DOHH2 (cell line): ENCODE data around the gene KRTAP4-7.

Source experiments
- H3F3A ChIP-seq: fragments of 200-600 bp; sonication (generic), shearing (Covaris generic); 2 replicates; pipeline ENCODE4 v1.6.0; 2016; ENCODE audit warnings: antibody characterized with exemption, mild to moderate bottlenecking; ENCODE audit not compliant: control insufficient read depth, insufficient read depth
- H3K27ac ChIP-seq: fragments of 200-600 bp; sonication (generic); 2 replicates; pipeline ENCODE4 v1.5.1; 2014; ENCODE audit warnings: low read depth, mild to moderate bottlenecking, low read length, moderate library complexity
- H3K27me3 ChIP-seq: fragments of 200-600 bp; sonication (generic); 2 replicates; pipeline ENCODE4 v1.6.1; 2014; ENCODE audit warnings: mild to moderate bottlenecking, low read length, mixed read lengths; ENCODE audit not compliant: control insufficient read depth
- H3K36me3 ChIP-seq: fragments of 200-600 bp; sonication (generic); 2 replicates; pipeline ENCODE4 v1.6.1; 2014; ENCODE audit warnings: mild to moderate bottlenecking, low read length, moderate library complexity, mixed read lengths; ENCODE audit not compliant: control insufficient read depth
- H3K4me1 ChIP-seq: fragments of 200-600 bp; sonication (generic); 2 replicates; pipeline ENCODE4 v1.6.1; 2014; ENCODE audit warnings: mild to moderate bottlenecking, low read length, mixed read lengths; ENCODE audit not compliant: control insufficient read depth
- H3K4me2 ChIP-seq: fragments of 200-600 bp; sonication (generic); 2 replicates; pipeline ENCODE4 v1.6.0; 2014; ENCODE audit warnings: mild to moderate bottlenecking, low read length, moderate library complexity
- H3K4me3 ChIP-seq: fragments of 200-600 bp; sonication (generic); 2 replicates; pipeline ENCODE4 v1.5.1; 2014; ENCODE audit warnings: mild to moderate bottlenecking, low read length, mixed read lengths
- H3K79me2 ChIP-seq: fragments of 200-600 bp; sonication (generic); 2 replicates; pipeline ENCODE4 v1.6.1; 2014; ENCODE audit warnings: mild to moderate bottlenecking, low read length, mixed read lengths; ENCODE audit not compliant: control insufficient read depth
- H3K9me2 ChIP-seq: fragments of 200-600 bp; sonication (generic); replicated peaks from 2 replicates; pipeline ENCODE4 v1.6.1; 2014; ENCODE audit warnings: mild to moderate bottlenecking, low read length, mixed read lengths; ENCODE audit not compliant: control insufficient read depth
- H3K9me3 ChIP-seq: fragments of 200-600 bp; sonication (generic); 2 replicates; pipeline ENCODE4 v1.6.1; 2014; ENCODE audit warnings: antibody characterized with exemption, low read length, mixed read lengths; ENCODE audit not compliant: control insufficient read depth, insufficient read depth
- H4K20me1 ChIP-seq: fragments of 200-600 bp; sonication (generic); 2 replicates; pipeline ENCODE4 v1.6.0; 2014; ENCODE audit warnings: low read depth, mild to moderate bottlenecking, antibody characterized with exemption, low read length, moderate library complexity; ENCODE audit not compliant: control insufficient read depth, insufficient read depth
- CTCF ChIP-seq: fragments of 200-600 bp; sonication (generic); IDR thresholded peaks from one replicate; pipeline ENCODE4 v1.5.1; 2014; ENCODE audit warnings: antibody characterized with exemption, mild to moderate bottlenecking, low read depth, low read length; ENCODE audit not compliant: poor library complexity, severe bottlenecking
- EZH2phosphoT487 ChIP-seq: fragments of 200-600 bp; sonication (generic); IDR thresholded peaks from 2 replicates; pipeline ENCODE4 v1.6.1; 2017; ENCODE audit warnings: borderline replicate concordance, mild to moderate bottlenecking, antibody characterized with exemption, low read length, moderate library complexity, mixed read lengths

Gene KRTAP4-7

DNA sequence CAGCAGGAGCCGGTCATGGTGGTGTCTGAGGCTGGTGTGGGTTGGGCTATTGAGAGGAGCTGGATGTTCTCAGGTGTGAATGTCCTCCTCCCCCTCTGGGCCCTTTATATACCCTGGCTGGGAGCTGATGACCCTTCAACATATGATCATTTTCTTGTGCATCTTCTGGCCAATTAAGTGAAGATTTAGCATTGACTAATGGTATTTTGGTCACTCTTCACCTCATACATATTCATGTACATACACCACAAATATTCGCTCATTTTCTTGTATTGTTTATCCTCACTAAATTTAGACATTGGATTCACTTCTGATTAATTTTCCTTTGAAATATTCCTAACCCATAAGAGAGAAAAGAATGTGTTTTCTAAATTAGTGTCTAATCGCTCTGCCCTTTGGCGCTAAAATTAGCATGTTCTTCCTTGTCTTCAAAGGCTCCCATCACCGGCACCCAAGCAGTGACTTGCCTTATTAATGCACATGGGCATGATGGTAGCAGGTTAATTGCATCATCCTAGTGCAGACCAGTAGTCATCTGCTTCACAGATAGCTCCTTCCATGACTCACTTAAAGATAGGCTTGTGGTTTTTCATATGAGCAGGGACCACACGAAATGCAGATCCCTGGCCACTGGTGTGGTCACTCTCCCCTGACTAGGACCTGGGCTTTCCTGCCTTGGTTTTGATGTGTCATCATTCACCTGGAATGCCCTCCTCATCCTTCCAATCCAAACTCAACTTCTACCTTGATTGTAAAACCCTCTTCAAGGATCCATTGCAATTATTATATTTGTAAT lies 17.9 kb upstream of the KRTAP4-7 start, which contains the start of gene KRTAP2-4:
TSS of gene KRTAP2-4 (minus strand) at position 51 of the 796 bp plus-strand sequence. CDS start at position 17, 34 bp downstream.
- no peak within 1 kb of the TSS for H3K4me2 ChIP-seq
- TF ChIP-seq EZH2phosphoT487 (no peak), CTCF (no peak)
- no peaks in the 10 kb centered on the region for H3K36me3 ChIP-seq
- H3K4me3 ChIP-seq: no peak within 1 kb of the TSS
- H3K27me3 ChIP-seq: no peaks in the 10 kb centered on the region
- H3K4me1 ChIP-seq: no peaks in the 10 kb centered on the region
- H3K79me2 ChIP-seq: no peaks in the 10 kb centered on the region
- no peak within 1 kb of the TSS for H3K27ac ChIP-seq
- H3K9me2 ChIP-seq: no peaks in the 10 kb centered on the region
- no peaks in the 10 kb centered on the region for H3F3A ChIP-seq
- H3K9me3 ChIP-seq: no peaks in the 10 kb centered on the region
- no peaks in the 10 kb centered on the region for H4K20me1 ChIP-seq

GRCh38 chr17:41067281-41067680 lies 16.7 kb upstream of the KRTAP4-7 start:
- Histone ChIP-seq H3K4me2 (no peak overlapping the region), H3K4me1 (no peaks in the 10 kb centered on the region)
- TF ChIP-seq EZH2phosphoT487 (no peak), CTCF (no peak)

GRCh38 chr17:41069031-41069430 lies 14.9 kb upstream of the KRTAP4-7 start:
- Histone ChIP-seq H3K4me2 (no peak overlapping the region), H3K9me3 (no peaks in the 10 kb centered on the region), H3K4me1 (no peaks in the 10 kb centered on the region)

More at GRCh38 chr17:41067281-41067680, 16.7 kb upstream of the KRTAP4-7 start:
- Histone ChIP-seq H3K9me2 (no peaks in the 10 kb centered on the region), H4K20me1 (no peaks in the 10 kb centered on the region), H3K27ac (no peak overlapping the region), H3K36me3 (no peaks in the 10 kb centered on the region), H3K9me3 (no peaks in the 10 kb centered on the region), H3F3A (no peaks in the 10 kb centered on the region), H3K27me3 (no peaks in the 10 kb centered on the region), H3K4me3 (no peak overlapping the region), H3K79me2 (no peaks in the 10 kb centered on the region)

More at GRCh38 chr17:41069031-41069430, 14.9 kb upstream of the KRTAP4-7 start:
- H3K36me3 ChIP-seq: no peaks in the 10 kb centered on the region
- no peak overlapping the region for H3K27ac ChIP-seq
- H3K4me3 ChIP-seq: no peak overlapping the region
- no peaks in the 10 kb centered on the region for H3K9me2 ChIP-seq
- no peaks in the 10 kb centered on the region for H3K79me2 ChIP-seq
- no peaks in the 10 kb centered on the region for H4K20me1 ChIP-seq
- TF ChIP-seq EZH2phosphoT487 (no peak), CTCF (no peak)
- H3K27me3 ChIP-seq: no peaks in the 10 kb centered on the region
- no peaks in the 10 kb centered on the region for H3F3A ChIP-seq
